GM18867 (cell line): Measurements from ENCODE around the gene PTPRU.
A peak's percentile ranks its signal among the peaks of the same experiment; 100 is the strongest.

Experiments
- ATAC-seq: cut with Tn5 transposase; IDR thresholded peaks from one replicate; pipeline ENCODE4 v1.9.1; 2021; ENCODE audit warnings: mild to moderate bottlenecking, moderate library complexity; ENCODE audit not compliant: unreplicated experiment

The PTPRU gene

DNA sequence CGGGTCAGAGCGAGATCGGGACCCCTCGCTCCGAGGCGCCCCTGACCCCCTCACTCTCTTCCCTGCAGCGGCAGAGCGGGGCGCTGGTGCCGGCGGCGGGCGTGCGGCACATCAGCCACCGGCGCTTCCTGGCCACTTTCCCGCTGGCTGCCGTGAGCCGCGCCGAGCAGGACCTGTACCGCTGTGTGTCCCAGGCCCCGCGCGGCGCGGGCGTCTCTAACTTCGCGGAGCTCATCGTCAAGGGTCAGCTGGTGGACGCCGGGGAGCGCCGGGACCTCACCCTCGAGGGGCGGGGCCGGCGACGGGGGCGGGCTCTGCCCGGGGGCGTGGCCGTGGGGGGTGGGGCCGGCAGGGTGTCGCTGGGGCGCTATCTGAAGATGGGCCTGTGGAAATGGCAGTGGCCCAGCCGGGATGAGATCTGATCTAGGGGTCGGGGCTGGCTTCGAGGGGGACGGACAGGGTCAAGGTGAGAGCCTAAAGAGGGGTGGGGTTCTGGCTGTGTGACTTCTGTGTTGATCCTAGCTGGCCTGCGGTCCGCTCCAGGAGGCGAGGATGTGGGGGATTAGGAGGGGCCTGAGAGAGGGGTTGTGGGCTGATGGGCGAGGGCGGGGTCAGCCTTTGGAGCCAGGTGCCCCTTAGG lies 23.6 kb downstream of the PTPRU start:
- no peak for ATAC-seq

DNA sequence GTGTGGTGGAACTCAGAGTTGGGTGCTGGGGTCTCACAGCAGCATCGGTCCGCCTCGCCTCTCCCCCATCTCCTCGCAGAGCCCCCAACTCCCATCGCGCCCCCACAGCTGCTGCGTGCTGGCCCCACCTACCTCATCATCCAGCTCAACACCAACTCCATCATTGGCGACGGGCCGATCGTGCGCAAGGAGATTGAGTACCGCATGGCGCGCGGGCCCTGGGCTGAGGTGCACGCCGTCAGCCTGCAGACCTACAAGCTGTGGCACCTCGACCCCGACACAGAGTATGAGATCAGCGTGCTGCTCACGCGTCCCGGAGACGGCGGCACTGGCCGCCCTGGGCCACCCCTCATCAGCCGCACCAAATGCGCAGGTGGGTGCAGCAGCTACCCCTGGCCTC lies 24.2 kb downstream of the PTPRU start:
- ATAC-seq, result no peak

DNA sequence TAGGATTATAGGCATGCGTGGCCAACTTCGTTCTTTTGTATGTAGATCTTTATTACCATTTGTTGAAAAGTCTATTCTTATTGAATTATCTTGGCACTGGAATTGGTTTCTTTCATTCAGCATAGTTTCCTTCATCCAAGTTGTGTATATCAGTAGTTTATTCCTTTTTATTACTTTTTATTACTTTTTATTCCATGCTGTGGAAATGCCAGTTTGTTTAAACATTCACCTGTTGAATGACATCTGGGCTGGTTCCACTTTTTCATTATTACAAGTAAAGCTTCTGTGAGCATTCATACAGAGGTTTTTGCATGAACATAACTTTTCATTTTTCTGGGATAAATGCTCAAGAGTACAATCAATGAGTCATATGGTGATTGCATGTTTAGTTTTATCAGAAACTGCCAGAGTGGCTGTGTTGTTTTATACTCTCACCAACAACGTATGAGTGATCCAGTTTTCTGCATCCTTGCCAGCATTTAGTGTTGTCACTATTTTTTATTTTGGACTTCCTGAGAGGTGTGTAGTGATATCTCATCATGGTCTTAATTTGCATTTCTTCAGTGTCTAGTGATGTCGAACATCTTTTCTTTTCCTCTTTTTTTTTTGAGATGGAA lies 28.6 kb downstream of the PTPRU start:
- ATAC-seq, result no peak

DNA sequence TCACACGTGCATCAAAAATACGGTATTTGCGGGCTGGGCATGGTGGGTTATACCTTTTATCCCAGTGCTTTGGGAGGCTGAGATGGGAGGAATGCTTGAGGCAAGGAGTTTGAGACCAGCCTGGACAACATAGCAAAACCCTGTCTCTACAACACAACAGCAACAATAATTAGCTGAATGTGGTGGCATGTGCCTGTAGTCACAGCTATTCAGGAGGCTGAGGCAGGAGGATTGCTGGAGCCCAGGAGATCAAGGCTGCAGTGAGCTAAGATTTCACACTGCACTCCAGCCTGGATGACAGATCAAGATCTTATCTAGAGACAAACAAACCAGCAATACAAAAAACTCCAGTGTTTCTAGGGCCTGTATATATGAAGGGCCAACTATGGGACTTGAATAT lies 30.6 kb downstream of the PTPRU start:
- no peak for ATAC-seq

DNA sequence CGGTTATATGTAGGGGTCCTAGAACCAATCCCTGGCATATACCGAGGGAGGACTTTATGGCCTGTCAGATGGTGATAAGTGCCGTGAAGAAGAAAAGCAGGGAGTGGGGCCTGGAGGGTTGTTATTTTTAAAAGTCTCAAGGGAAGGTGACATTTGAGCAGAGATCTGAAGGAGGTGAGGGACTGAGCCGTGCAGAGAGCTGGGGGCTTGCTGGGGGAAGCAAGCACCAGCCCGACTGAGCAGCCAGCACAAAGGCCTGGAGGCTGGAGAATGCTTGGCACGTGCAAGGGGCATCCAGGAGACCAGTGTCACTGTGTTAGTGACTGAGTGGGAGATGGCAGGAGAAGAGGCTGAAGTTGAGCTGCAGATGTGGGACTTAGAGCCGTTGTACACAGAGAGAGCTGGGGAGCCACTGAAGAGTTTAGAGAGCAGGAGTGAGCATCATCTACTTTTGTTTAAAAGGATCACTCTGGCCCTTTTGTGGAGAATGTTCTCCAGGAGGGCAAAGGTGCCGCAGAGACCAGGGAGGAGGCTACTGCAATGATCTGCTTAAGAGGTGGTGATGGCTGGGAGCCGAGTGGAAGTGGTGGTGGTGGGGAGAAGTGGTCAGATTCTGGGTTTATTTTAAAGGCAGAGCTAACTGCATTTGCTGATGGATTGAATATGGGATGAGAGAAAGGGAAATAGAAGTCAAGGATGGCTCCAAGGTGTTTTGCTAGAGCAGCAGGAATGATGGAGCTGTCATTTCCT lies 31.2 kb downstream of the PTPRU start:
- no peak for ATAC-seq

DNA sequence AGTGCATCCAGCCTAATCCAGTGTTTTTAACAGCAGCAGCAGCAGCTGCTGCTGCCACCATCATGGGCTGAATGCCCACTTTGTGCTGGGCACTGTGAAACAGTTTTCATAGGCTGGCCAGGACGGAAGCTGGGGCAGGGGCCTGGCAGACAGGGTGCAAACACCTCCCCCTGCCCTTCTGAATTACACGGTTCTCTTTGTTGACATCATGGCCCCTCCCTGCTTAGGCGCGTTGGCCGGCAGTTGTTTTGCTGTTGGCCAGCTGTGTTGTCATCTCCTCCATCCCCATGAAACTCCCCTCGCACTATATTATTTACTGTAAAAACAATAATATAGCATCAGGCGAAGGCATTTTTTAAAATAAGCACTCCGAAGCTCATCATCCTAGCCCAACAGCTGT lies 33.1 kb downstream of the PTPRU start:
- ATAC-seq, result no peak

DNA sequence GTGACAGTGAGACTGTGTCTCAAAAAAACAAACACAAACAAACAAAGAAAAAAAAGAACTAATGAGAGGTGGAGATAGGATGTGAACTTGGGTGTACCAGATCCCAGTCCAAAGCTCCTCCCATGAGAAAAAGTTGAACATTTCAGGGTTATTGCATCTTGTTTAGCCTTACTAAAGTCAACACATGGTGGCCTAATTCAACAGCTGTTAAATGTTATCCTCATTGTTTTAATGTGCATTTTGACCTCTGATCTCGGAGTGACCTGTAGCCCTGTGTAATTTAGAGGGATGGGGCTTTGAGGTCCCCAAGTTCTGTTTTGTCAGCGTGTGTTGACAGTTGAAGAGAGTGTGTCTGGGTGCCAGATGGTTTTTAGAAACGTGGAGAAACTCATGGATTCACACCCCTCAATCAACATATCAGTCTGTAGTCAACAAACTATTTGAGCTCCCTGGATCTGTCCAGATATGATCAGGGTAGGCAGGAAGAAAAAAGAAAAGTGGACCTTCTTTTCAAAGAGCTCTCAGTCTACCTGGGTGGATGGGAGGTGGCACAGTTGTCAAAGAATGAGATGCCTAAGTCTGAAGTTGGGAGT lies 34.7 kb downstream of the PTPRU start:
- ATAC-seq, result no peak

DNA sequence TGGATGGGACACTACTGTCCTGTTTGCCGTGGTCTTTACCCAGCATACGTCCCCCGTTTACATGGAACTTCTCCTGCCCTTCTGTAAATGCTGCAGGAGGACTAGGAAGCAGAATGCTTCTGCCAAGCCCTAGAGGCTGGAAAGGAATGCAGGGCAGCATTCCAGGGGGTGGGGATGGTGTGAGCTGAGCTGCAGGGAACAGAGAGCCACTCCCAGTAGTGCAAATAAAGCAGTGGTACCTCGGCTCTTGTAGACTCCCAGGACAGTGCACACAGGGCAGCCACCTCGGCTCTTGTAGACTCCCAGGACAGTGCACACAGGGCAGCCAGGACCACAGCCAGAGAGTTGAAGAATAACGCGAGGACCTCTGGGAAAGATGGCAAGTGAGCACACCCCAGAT lies 35.4 kb downstream of the PTPRU start:
- ATAC-seq, result no peak

DNA sequence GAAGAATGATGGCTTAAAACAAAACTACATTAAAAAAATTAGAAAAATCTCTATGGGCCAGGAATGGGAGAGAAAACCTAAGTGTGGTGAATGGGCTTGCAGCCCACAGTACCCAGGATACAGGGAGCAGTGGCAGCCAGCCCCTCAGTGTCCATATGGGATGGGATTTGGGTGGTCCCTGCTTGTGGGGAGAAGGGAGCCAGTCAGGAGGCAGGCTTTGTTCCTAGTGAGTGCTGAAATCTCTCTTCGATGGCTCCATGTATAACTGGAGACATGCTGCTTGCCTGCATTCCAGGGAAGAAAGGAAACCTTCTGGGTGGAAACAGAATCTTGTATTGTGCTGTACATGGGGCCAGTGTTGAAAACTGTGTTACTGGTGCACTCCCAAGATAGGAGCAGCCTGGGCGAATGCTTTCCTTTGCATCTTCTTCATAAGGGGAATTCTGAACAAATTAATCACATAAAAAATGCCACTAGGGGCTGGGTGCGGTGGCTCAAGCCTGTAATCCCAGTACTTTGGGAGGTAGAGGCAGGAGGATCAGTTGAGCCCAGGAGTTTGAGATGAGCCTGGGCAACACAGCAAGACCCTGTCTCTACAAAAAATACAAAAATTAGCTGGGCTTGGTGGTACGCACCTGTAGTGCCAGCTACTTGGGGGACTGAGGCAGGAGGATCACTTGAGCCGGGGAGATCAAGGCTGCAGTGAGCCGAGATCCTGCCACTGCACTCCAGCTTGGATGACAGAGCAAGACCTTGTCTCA lies 36.0 kb downstream of the PTPRU start:
- no peak for ATAC-seq

DNA sequence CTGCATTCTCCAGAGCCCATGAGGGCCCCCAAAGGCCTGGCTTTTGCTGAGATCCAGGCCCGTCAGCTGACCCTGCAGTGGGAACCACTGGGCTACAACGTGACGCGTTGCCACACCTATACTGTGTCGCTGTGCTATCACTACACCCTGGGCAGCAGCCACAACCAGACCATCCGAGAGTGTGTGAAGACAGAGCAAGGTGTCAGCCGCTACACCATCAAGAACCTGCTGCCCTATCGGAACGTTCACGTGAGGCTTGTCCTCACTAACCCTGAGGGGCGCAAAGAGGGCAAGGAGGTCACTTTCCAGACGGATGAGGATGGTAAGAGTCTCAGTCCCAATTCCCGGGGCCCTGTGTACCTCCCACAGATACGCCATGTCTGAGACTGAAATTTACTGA lies 39.1 kb downstream of the PTPRU start:
- no peak for ATAC-seq

DNA sequence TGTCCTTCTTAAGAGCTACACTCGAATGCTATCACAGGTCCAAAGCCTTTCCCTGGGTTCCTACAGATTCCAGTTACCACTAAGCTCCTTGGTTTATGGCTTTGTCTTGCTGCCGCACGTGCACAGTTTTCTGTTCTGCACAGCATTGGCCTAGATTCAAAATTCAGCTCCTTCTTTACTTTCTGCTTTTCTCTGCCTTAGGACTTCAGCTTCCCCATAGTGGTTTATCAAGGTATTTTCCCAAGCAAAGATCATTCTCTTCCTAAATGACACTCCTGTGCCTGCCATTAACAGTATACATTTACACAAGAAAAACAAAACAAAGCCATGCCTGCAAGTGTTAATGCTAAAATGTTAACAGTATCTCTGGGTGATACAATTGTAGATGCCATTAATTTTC lies 41.8 kb downstream of the PTPRU start:
- no peak for ATAC-seq

DNA sequence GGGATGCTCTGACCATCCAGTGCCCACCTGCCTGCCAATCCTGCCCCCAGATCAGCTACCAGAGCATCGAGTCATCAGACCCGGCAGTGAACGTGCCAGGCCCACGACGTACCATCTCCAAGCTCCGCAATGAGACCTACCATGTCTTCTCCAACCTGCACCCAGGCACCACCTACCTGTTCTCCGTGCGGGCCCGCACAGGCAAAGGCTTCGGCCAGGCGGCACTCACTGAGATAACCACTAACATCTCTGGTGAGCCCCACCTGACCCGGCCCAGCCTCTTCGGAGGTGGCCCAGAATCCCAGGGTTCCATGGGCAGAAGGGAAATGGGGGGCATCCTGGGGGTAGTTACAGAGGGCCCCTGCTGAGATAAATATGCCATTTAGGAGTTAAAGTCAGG lies 43.1 kb downstream of the PTPRU start:
- ATAC-seq, result no peak

DNA sequence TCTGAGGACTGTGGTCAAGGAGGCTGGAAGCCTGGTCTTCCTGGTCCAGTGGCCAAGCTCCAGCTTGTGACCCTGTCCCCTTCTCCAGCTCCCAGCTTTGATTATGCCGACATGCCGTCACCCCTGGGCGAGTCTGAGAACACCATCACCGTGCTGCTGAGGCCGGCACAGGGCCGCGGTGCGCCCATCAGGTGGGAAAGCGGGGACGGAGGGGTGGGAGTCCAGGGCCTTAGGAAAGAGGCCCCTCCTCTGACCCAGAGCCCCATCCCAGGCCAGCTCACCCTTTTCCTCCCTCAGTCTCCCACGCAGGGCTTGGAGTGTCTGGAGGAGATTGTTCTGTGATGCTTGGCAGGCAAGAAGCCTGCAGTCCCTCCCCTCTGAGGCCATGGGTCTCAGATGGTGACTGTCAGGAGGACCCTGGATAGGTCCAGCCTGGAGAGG lies 43.6 kb downstream of the PTPRU start:
- ATAC-seq, result no peak

DNA sequence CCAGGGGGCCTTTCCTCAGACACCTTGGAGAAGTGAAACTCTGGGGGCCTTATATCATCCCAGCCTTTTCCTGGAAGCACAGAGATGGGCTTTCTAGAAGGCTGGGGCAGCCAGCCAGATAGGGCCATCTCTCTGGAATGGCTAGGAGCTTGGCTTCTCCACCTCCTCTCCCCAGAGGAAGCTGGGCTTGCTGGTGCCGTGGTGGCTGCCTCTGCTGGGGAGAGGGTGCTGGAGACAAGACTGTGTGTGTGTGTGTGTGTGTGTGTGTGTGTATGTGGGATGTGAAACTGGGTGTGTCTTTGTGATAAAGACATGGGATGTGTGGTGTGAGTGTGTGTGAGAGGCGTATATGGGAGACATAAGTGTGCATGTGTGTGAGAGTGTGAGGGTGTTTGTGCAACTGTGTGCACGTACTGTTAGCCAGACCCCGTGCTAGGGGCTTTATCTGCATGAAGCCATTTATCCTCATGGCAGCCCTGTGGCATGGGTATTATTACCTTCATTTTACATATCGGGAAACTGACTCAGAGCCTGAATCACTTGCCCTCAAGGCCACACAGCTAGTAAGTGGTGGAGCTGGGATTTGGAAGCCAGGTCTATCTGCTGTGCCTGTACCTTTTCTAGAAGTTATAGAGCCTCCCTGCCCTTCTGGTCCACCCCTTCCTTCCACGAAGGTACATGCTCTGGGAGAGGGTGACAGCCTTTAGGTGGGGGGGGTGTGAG lies 44.2 kb downstream of the PTPRU start:
- no peak for ATAC-seq

DNA sequence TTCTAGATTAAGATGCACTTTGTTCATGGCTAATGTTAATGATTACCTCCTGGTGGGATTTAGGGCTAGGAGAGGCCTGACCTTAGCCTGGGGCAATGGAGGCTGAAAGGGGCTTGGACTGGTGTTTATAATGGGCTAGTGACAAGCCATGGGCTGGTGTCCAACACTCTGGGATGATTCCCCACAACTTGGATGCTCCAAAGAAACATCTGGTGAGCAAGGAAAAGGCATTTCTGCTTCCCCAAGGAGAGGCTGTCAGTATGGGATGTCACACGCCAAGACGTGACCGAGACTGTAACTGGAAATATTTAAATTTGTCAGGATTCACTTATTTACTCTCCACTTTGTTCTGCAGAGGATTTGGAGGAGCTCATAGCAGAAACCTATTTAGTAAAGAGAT lies 45.2 kb downstream of the PTPRU start:
- no peak for ATAC-seq

DNA sequence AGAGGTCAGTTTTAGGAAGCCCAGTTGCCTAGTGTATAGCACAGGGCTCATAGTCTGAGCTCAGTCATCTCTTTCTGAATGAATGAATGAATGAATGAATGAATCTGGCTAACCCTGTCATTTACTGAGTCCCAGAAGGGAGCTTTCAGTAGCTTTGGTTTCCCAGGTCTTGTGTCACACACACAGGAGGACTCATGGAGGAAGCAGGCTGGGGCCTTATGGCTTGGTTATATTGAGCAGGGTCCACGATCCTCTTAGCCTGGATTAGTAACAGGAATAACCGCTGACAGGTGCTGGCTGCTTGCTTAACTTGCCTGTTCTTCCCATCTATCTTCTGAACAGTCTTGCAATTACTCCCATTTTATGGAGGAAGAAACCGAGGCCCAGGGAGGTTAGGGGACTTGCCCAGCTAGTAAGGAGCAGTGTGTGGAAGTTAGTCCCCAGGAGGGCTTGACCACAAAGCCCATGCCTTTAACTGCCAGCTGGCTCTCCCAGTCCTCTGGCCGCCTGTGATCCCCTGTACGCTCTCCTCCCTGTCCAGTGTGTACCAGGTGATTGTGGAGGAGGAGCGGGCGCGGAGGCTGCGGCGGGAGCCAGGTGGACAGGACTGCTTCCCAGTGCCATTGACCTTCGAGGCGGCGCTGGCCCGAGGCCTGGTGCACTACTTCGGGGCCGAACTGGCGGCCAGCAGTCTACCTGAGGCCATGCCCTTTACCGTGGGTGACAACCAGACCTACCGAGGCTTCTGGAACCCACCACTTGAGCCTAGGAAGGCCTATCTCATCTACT lies 46.0 kb downstream of the PTPRU start:
- ATAC-seq, result no peak

DNA sequence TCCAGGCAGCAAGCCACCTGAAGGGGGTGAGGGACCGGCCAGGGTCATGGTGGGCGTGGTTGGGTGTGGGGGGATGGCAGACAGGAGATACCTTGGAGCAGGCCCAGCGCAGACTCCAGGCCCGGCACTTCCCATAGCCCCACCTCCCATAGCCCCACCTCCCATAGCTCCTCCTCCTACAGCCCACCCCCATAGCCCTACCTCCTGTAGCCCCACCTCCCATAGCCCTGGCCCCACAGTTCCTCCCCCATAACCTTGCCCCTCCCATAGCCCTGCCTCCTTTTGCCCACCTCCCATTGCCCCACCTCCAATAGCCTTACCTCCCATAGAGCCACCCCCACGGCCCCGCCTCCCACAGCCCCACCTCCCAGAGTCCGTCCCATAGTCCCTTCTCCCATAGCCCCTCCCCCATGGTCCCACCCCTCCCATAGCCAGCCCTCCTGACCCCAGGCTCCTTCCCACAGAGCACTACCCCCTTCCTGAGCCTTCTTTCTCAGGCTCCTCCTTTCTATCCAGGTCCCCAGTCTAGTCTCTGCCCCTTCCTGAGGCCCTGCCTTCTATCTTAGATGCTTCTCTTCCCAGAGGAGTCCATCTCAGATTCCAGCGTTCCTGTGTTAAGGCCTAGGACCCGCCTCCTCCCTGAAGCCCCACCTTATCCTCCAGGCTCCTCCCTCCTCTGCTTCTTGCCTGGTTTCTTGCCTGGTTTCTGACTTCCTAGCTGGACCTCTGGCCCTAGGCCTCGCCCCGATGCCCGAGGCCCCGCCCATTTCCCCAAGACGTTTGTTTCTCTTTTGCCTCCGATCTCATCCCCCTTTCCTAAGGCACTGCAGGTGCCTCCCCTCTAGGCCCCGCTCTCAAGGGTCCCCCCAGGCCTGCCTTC lies 46.8 kb downstream of the PTPRU start:
- peak; percentile 62 for ATAC-seq

DNA sequence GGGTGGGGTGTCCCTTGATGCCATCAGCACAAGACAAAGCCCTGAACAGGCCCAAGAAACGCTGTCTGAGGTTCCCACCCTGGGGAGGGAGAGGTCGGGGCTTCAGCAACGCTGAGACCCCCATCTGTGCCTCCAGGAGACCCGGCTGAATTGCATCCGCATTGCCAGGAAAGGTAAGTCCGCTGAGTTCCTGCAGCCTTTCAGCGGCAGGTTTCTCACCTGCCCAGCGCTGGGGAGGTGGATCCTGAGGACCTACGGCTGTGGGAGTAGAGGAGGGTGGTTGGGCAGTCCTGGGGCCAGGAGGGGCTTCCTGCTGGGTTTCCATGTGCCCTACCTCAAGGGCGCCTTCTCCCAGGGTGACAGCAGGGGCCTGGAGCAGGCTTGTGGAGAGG lies 47.5 kb downstream of the PTPRU start:
- ATAC-seq, result no peak
